ENCODE results near the gene NCOA7. TPM values are rescaled to one million over a fixed set of nuclear protein-coding genes. Genes with fewer than 3 reads are reported as not detected.

The NCOA7 gene
- total RNA-seq, 1 donor from 2014 or later: 6.3 TPM

DNA sequence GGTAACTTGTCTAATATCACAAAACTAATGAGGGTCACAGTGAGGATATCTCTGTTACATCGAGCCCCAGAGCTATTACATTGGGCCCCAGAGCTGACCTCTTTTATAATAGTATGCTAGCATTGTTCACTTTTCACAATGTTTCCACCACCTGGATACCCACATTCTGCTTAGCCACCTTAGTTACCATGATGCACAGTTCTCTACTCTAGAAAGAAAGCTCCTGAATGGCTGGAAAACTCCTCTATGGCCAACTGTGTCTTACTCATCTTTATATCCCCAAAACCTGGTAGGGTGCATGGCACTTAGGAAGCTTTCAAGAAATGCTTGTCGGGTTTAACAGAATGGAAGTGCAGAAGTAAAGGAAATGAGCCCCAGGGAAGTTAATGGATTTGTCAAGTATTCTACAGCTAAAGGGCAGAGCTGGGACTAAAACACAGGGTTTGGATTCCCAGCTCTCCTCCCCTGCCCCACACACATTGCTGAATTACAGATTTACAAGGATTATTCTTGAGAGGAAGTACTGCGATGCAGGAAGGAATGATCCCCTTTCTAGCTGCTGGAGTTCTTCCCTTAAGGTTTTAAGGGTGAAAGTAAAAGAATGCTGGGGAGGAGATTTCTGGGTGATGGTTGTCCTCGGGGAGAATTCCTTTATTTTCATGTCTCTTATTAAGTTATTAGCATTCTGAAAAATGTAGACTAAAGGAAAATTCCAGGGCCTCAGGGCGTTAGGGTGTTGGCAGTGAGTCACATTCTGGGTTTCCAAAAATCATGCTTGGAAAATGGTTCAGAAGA is 149.7 kb downstream of the NCOA7 start:
- Histone ChIP-seq H3K4me3 (ENCODE audit: low read length in 3 of 3) (no peak overlapping the region), H3K27me3 (ENCODE audit: control insufficient read depth in 3 of 3, insufficient read depth in 3 of 3, low read length in 3 of 3) (no peaks in the 10 kb centered on the region), H3K36me3 (ENCODE audit: control insufficient read depth in 3 of 3, insufficient read depth in 3 of 3, low read length in 3 of 3) (no peaks in the 10 kb centered on the region), H3K4me1 (ENCODE audit: control insufficient read depth in 3 of 3, insufficient read depth in 3 of 3, low read length in 3 of 3) (no peaks in the 10 kb centered on the region), H3K27ac (ENCODE audit: low read depth, low read length) (no peak overlapping the region), H3K9me3 (ENCODE audit: control insufficient read depth in 3 of 3, low read length in 3 of 3) (no peaks in the 10 kb centered on the region), H3K9ac (ENCODE audit: low read depth in 1 of 3, low read length in 3 of 3) (peak overlapping the region in 2 of 3 donors; percentile 14)

DNA sequence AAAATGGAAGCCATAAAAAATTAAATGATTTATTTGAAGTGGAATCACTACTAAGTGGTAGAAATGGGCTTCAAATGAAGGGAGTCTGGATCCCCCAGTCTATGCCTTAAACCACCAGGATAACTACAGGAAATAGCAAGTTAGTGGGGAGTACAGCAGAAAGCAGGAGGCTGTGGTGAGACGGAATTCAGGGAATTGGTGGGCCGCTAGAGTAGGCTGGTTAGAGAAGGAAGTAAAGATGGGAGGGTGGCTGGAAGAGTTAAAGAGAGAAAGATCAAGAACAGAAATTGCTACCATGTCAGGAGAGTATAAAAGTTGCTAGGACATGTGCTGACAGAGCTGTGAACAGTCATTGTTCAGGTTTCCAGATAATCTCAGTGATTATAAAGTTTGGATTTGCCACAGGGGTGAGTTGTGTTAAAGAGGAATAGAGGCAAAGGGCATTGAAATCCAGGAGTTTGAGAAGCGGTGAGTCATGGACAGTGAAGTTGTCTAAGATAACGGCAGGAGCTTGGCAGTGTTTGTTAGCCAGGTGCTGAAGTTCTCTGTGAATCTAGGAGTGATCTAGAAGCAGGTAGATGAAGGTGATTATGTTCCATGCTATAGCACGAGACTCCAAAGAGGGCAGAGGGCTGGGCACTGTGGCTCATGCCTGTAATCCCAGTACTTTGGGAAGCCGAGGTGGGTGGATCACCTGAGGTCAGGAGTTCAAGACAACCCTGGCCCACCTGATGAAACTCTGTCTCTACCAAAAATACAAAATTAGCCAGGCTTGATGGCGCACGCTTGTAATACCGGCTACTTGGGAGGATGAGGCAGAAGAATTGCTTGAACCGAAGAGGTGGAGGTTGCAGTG is 152.1 kb downstream of the NCOA7 start:
- Histone ChIP-seq H3K9me3 (ENCODE audit: control insufficient read depth in 3 of 3, low read length in 3 of 3) (no peaks in the 10 kb centered on the region), H3K9ac (ENCODE audit: low read depth in 1 of 3, low read length in 3 of 3) (no peak overlapping the region), H3K4me3 (ENCODE audit: low read length in 3 of 3) (no peak overlapping the region), H3K4me1 (ENCODE audit: control insufficient read depth in 3 of 3, insufficient read depth in 3 of 3, low read length in 3 of 3) (peaks cover 0 to 4% (median 0%) of the 10 kb centered on the region in 3 donors), H3K36me3 (ENCODE audit: control insufficient read depth in 3 of 3, insufficient read depth in 3 of 3, low read length in 3 of 3) (no peaks in the 10 kb centered on the region), H3K27ac (ENCODE audit: low read depth, low read length) (peak overlapping the region; percentile 46), H3K27me3 (ENCODE audit: control insufficient read depth in 3 of 3, insufficient read depth in 3 of 3, low read length in 3 of 3) (no peaks in the 10 kb centered on the region)

DNA sequence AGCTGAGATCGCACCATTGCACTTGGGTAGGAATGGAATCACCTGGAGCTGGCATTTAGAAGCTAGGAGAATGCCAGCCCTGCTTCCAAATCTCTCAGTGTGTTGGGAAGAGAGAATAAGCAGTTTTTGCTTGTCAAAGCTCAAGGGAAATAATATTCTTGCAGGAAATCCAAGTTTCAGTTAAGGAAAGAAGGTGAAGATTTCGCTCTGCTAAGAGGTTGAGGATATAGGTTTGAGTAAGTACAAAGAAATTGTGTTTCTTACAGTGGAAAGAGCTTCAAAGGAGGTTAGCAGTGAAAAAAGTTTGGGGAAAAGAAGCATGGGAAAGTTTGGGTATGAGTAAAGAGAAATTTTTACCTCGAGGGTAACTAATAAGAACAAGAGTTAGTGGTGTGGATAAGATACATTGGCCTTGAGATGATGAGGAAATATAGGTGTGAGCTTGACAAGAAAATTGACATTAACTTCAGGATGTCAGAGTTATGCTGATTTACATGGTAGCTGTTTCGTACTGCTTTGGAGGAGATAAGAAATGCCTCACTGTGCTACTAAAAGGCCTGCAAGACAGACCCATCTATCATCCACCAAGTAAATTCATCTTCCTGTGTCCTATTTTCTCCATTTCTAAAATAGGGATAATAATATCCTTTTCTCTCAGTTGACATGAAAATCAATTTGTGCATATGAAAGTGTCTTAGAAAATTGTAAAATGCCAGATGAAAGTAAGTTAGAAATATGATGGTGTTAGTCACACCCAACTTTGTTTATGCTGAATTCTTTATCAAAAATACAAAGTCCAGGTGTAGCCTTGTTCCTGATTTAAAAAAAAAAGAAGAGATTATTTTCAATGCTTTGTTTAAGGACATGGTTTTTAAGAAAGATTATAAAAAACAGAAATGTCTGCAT is 153.0 kb downstream of the NCOA7 start:
- peak overlapping the region; percentile 46 for H3K27ac ChIP-seq (ENCODE audit: low read depth, low read length)
- no peak overlapping the region for H3K9ac ChIP-seq (ENCODE audit: low read depth in 1 of 3, low read length in 3 of 3)
- H3K27me3 ChIP-seq (ENCODE audit: control insufficient read depth in 3 of 3, insufficient read depth in 3 of 3, low read length in 3 of 3): no peaks in the 10 kb centered on the region
- no peaks in the 10 kb centered on the region for H3K9me3 ChIP-seq (ENCODE audit: control insufficient read depth in 3 of 3, low read length in 3 of 3)
- H3K36me3 ChIP-seq (ENCODE audit: control insufficient read depth in 3 of 3, insufficient read depth in 3 of 3, low read length in 3 of 3): no peaks in the 10 kb centered on the region
- no peak overlapping the region for H3K4me3 ChIP-seq (ENCODE audit: low read length in 3 of 3)
- H3K4me1 ChIP-seq (ENCODE audit: control insufficient read depth in 3 of 3, insufficient read depth in 3 of 3, low read length in 3 of 3): peaks cover 0 to 4% (median 0%) of the 10 kb centered on the region in 3 donors

DNA sequence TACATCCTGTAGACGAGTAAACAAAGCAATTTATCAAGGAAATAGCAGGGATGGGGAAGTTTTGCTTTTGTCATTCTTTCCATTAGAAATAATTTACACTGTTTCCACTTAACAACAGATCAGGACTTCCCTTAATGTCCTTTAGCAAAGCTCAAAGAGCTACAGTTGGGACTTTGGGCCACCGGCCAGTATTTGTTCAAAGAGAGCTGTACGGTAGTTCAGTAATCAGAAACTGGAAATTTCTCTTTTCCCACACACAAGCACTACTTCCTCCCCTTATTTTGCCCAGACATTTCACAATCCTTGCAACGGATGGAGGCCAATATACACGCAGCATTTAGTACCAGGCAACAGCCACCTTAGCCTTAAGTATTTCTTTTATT is 153.7 kb downstream of the NCOA7 start:
- Histone ChIP-seq H3K4me1 (ENCODE audit: control insufficient read depth in 3 of 3, insufficient read depth in 3 of 3, low read length in 3 of 3) (peaks cover 0 to 4% (median 0%) of the 10 kb centered on the region in 3 donors), H3K27ac (ENCODE audit: low read depth, low read length) (peak overlapping the region; percentile 46), H3K9me3 (ENCODE audit: control insufficient read depth in 3 of 3, low read length in 3 of 3) (no peaks in the 10 kb centered on the region), H3K36me3 (ENCODE audit: control insufficient read depth in 3 of 3, insufficient read depth in 3 of 3, low read length in 3 of 3) (no peaks in the 10 kb centered on the region), H3K9ac (ENCODE audit: low read depth in 1 of 3, low read length in 3 of 3) (no peak overlapping the region), H3K4me3 (ENCODE audit: low read length in 3 of 3) (no peak overlapping the region), H3K27me3 (ENCODE audit: control insufficient read depth in 3 of 3, insufficient read depth in 3 of 3, low read length in 3 of 3) (no peaks in the 10 kb centered on the region)

DNA sequence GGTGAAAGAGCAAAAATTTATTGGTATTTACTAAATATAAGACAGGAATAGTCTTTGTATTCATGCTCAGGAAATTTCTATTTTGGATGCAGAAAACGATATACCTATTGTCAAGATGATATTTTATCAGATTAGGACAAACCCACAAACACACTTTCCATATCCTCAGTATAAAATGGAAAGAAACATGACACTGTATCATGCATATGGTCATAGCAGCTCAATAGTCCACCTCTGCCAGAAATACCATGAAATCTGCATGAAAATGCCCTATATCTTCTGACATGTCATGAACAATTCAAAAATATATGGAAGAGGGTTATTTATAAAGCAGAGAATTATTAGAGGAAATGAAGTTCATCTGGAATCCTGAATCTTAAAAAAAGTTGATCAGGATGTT is 154.1 kb downstream of the NCOA7 start:
- Histone ChIP-seq H3K4me3 (ENCODE audit: low read length in 3 of 3) (no peak overlapping the region), H3K4me1 (ENCODE audit: control insufficient read depth in 3 of 3, insufficient read depth in 3 of 3, low read length in 3 of 3) (peaks cover 0 to 4% (median 0%) of the 10 kb centered on the region in 3 donors), H3K27me3 (ENCODE audit: control insufficient read depth in 3 of 3, insufficient read depth in 3 of 3, low read length in 3 of 3) (no peaks in the 10 kb centered on the region), H3K9me3 (ENCODE audit: control insufficient read depth in 3 of 3, low read length in 3 of 3) (no peaks in the 10 kb centered on the region), H3K9ac (ENCODE audit: low read depth in 1 of 3, low read length in 3 of 3) (no peak overlapping the region), H3K36me3 (ENCODE audit: control insufficient read depth in 3 of 3, insufficient read depth in 3 of 3, low read length in 3 of 3) (no peaks in the 10 kb centered on the region), H3K27ac (ENCODE audit: low read depth, low read length) (peak overlapping the region; percentile 46)

DNA sequence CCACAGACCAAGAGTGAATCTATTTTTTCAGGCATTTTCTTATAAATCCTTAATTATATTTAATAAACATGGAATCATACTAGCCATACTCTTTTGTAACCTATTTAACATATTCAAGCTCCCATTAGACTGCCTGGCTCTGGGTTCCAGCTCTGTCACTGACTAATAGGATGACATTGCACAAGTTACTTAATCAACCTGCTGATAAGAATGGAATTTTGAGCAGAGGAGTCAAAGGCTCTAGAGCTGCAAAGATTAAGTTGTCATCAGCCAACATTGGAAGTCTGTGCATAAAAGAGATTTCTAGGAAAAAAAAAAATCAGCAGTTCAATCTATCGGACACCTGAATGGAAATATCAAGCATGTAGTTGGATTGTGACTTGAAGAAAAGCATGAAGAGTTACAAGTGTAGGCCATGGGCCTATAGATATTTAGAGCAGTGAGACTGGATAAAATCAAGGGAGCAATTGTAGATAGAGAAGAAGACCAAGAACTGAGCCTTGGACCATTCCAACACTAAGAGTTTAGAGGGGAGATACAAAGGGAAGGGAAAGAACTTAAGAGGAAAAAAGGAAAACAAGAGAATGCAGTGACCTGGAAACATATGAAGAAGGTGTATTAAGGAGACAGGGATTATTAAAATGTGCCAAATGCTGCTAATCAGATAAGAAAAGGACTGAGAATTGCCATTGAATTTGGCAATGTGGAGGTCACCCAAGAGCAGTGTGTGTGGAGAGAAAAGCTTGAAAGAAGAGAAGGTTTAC is 154.8 kb downstream of the NCOA7 start:
- H3K4me3 ChIP-seq (ENCODE audit: low read length in 3 of 3): no peak overlapping the region
- H3K9me3 ChIP-seq (ENCODE audit: control insufficient read depth in 3 of 3, low read length in 3 of 3): no peaks in the 10 kb centered on the region
- no peaks in the 10 kb centered on the region for H3K27me3 ChIP-seq (ENCODE audit: control insufficient read depth in 3 of 3, insufficient read depth in 3 of 3, low read length in 3 of 3)
- H3K36me3 ChIP-seq (ENCODE audit: control insufficient read depth in 3 of 3, insufficient read depth in 3 of 3, low read length in 3 of 3): no peaks in the 10 kb centered on the region
- peak overlapping the region; percentile 55 for H3K27ac ChIP-seq (ENCODE audit: low read depth, low read length)
- H3K9ac ChIP-seq (ENCODE audit: low read depth in 1 of 3, low read length in 3 of 3): no peak overlapping the region
- peaks cover 0 to 4% (median 0%) of the 10 kb centered on the region in 3 donors for H3K4me1 ChIP-seq (ENCODE audit: control insufficient read depth in 3 of 3, insufficient read depth in 3 of 3, low read length in 3 of 3)

DNA sequence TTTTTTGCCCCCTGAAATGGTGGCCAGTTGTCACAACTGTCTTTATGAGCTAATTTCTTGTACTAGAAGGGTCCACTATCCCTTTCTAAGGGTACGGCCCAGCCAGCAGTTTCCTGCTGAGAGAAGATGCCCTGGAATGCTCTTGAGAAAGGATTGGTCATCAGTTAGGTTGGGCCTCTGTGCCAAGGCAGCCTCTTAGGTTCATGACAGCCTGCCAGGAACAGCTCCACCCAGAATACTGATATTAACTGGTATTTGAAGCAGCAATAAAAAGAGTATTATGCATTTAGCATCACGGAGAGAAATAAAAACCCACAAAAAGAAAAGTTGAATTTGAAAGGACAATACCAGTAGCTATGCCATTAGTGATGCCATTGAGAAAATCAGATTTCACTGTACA is 156.9 kb downstream of the NCOA7 start:
- H3K9me3 ChIP-seq (ENCODE audit: control insufficient read depth in 3 of 3, low read length in 3 of 3): no peaks in the 10 kb centered on the region
- no peak overlapping the region for H3K27ac ChIP-seq (ENCODE audit: low read depth, low read length)
- no peak overlapping the region for H3K4me3 ChIP-seq (ENCODE audit: low read length in 3 of 3)
- peaks cover 0 to 4% (median 0%) of the 10 kb centered on the region in 3 donors for H3K4me1 ChIP-seq (ENCODE audit: control insufficient read depth in 3 of 3, insufficient read depth in 3 of 3, low read length in 3 of 3)
- no peaks in the 10 kb centered on the region for H3K27me3 ChIP-seq (ENCODE audit: control insufficient read depth in 3 of 3, insufficient read depth in 3 of 3, low read length in 3 of 3)
- no peak overlapping the region for H3K9ac ChIP-seq (ENCODE audit: low read depth in 1 of 3, low read length in 3 of 3)
- no peaks in the 10 kb centered on the region for H3K36me3 ChIP-seq (ENCODE audit: control insufficient read depth in 3 of 3, insufficient read depth in 3 of 3, low read length in 3 of 3)

DNA sequence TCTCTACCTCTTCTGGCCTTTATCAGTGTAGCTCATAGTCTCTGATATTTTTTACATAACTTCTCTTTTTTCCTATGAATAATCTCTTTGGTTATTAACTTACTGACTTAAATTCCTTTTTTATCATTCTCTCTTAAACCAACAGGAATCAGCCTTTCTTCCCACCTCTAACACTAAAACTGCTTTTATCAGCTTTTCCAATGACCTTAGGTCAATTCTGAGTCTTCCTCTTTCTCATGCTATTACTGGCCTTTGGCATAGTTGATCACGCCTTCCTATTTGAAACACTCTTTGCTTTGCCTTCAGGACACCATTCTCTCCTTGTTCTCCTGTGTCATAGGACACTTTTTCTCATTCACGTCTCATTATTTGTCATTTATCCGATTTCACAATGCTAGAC is 157.7 kb downstream of the NCOA7 start:
- Histone ChIP-seq H3K27ac (ENCODE audit: low read depth, low read length) (no peak overlapping the region), H3K4me1 (ENCODE audit: control insufficient read depth in 3 of 3, insufficient read depth in 3 of 3, low read length in 3 of 3) (peaks cover 0 to 4% (median 0%) of the 10 kb centered on the region in 3 donors), H3K9ac (ENCODE audit: low read depth in 1 of 3, low read length in 3 of 3) (no peak overlapping the region), H3K36me3 (ENCODE audit: control insufficient read depth in 3 of 3, insufficient read depth in 3 of 3, low read length in 3 of 3) (no peaks in the 10 kb centered on the region), H3K4me3 (ENCODE audit: low read length in 3 of 3) (no peak overlapping the region), H3K27me3 (ENCODE audit: control insufficient read depth in 3 of 3, insufficient read depth in 3 of 3, low read length in 3 of 3) (peaks cover 0 to 7% (median 2%) of the 10 kb centered on the region in 3 donors), H3K9me3 (ENCODE audit: control insufficient read depth in 3 of 3, low read length in 3 of 3) (no peaks in the 10 kb centered on the region)

DNA sequence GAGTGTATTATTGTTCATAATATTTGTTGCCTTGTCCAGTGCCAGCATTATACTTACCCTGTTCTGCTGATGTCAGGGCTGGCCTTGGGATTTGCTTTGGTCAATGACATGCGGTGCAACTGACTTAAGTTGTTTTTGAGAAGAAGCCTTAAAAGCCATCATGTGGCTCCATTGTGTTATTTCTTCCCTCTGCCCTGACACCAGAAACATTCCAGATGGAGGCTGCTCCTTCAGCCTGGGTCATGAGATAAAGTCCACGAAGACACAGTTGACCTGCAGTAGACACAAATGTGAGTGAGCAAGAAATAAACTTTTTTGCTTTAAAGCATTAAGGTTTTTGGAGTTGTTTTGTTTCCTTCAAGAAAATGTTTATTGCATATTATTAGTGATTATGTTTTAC is 158.3 kb downstream of the NCOA7 start:
- no peaks in the 10 kb centered on the region for H3K36me3 ChIP-seq (ENCODE audit: control insufficient read depth in 3 of 3, insufficient read depth in 3 of 3, low read length in 3 of 3)
- H3K9ac ChIP-seq (ENCODE audit: low read depth in 1 of 3, low read length in 3 of 3): no peak overlapping the region
- no peaks in the 10 kb centered on the region for H3K9me3 ChIP-seq (ENCODE audit: control insufficient read depth in 3 of 3, low read length in 3 of 3)
- H3K4me3 ChIP-seq (ENCODE audit: low read length in 3 of 3): no peak overlapping the region
- no peak overlapping the region for H3K27ac ChIP-seq (ENCODE audit: low read depth, low read length)
- peaks cover 0 to 11% (median 6%) of the 10 kb centered on the region in 3 donors for H3K27me3 ChIP-seq (ENCODE audit: control insufficient read depth in 3 of 3, insufficient read depth in 3 of 3, low read length in 3 of 3)
- peaks cover 0 to 4% (median 0%) of the 10 kb centered on the region in 3 donors for H3K4me1 ChIP-seq (ENCODE audit: control insufficient read depth in 3 of 3, insufficient read depth in 3 of 3, low read length in 3 of 3)
